UCSD-AML1 (cell line): ENCODE measurements around the gene GABRE.
"Not testable (repeated sequence)": the region's sequence is repeated elsewhere in the genome, so short reads cannot be mapped to it uniquely, and the experiment has no call there.

ENCODE experiments used
- DNase-seq: peaks from one replicate; lab custom pipeline; 2025; ENCODE audit not compliant: unreplicated experiment; lab: John Stamatoyannopoulos, UW

The GABRE gene

GRCh38 chrX:151970661-151971060 lies 3.8 kb downstream of the GABRE start:
- no peak for DNase-seq

GRCh38 chrX:151970027-151970426 lies 4.4 kb downstream of the GABRE start:
- DNase-seq, result no peak

GRCh38 chrX:151966236-151966635 lies 8.2 kb downstream of the GABRE start:
- DNase-seq, result no peak

GRCh38 chrX:151962034-151962433 lies 12.4 kb downstream of the GABRE start:
- DNase-seq, result no peak

GRCh38 chrX:151958101-151958500 lies 16.4 kb downstream of the GABRE start:
- DNase-seq, result no peak

- DNase-seq, result no peak
These were observed 19.7 kb downstream of the GABRE start for GRCh38 chrX:151954730-151955129.

GRCh38 chrX:151938172-151938571 lies 36.3 kb downstream of the GABRE start:
- no peak for DNase-seq

GRCh38 chrX:151935358-151935757 lies 39.1 kb downstream of the GABRE start:
- no peak for DNase-seq

- no peak for DNase-seq
These were observed 45.4 kb downstream of the GABRE start for GRCh38 chrX:151929126-151929525.

- no peak for DNase-seq
These were observed 50.8 kb downstream of the GABRE start for GRCh38 chrX:151923648-151924047.

- no peak for DNase-seq
These were observed 51.8 kb downstream of the GABRE start for GRCh38 chrX:151922692-151923091.

- no peak for DNase-seq
These were observed 52.6 kb downstream of the GABRE start for GRCh38 chrX:151921866-151922265.

- no peak for DNase-seq
These were observed 53.2 kb downstream of the GABRE start for GRCh38 chrX:151921292-151921691.

GRCh38 chrX:151920530-151920929 lies 53.9 kb downstream of the GABRE start:
- DNase-seq, result no peak

GRCh38 chrX:151920101-151920500 lies 54.4 kb downstream of the GABRE start:
- DNase-seq, result no peak

GRCh38 chrX:151919610-151920009 lies 54.9 kb downstream of the GABRE start:
- no peak for DNase-seq

GRCh38 chrX:151918736-151919135 lies 55.7 kb downstream of the GABRE start:
- DNase-seq, result not testable (repeated sequence)

- no peak for DNase-seq
These were observed 61.7 kb downstream of the GABRE start, which contains the start of gene MAGEA4 for GRCh38 chrX:151912780-151913179. MAGEA4 (plus strand) TSS chrX:151912889; CDS start chrX:151923665, 10,776 bp downstream.

GRCh38 chrX:151912221-151912620 lies 62.3 kb downstream of the GABRE start:
- no peak for DNase-seq

- no peak for DNase-seq
These were observed 69.5 kb downstream of the GABRE start for GRCh38 chrX:151904989-151905388.
